ENCODE results near the gene ZNF211. TPM values are rescaled to one million over a fixed set of nuclear protein-coding genes. Genes with fewer than 3 reads are reported as not detected.

Gene ZNF211
- total RNA-seq, 1 experiment from 2014 or later, result 10.2 TPM

GRCh38 chr19:57656346-57656745 lies 23.4 kb downstream of the ZNF211 start:
- BruUV-seq (replicated peaks), result no TSS peak
- CTCF ChIA-PET, result no interaction called here
- DNase-seq, result no peak
- no peaks in the 10 kb centered on the region for H3K36me3 Mint-ChIP-seq (ENCODE audit: insufficient read depth, unreplicated experiment)
- H3K4me1 Mint-ChIP-seq (ENCODE audit: low read depth, unreplicated experiment), result peaks cover 6% of the 10 kb centered on the region
- no peak overlapping the region for H3K27ac Mint-ChIP-seq (ENCODE audit: unreplicated experiment)
- H3K4me3 Mint-ChIP-seq (ENCODE audit: low read depth, unreplicated experiment), result no peak overlapping the region
- intact Hi-C loops (cut with micrococcal nuclease; ENCODE audit: unreplicated experiment), result no loop called here
- H3K27me3 Mint-ChIP-seq (ENCODE audit: unreplicated experiment), result peaks cover 23% of the 10 kb centered on the region
- no peak for TF ChIP-seq CTCF (IDR thresholded peaks at IDR 0.05; ENCODE audit: unreplicated experiment)
- peaks cover 35% of the 10 kb centered on the region for H3K9me3 Mint-ChIP-seq (ENCODE audit: low read depth, unreplicated experiment)

GRCh38 chr19:57664269-57665127 lies 31.5 kb downstream of the ZNF211 start:
- intact Hi-C loops (cut with micrococcal nuclease; ENCODE audit: unreplicated experiment), result no loop called here
- no peak for TF ChIP-seq CTCF (IDR thresholded peaks at IDR 0.05; ENCODE audit: unreplicated experiment)
- peaks cover 29% of the 10 kb centered on the region for H3K27me3 Mint-ChIP-seq (ENCODE audit: unreplicated experiment)
- H3K36me3 Mint-ChIP-seq (ENCODE audit: insufficient read depth, unreplicated experiment), result peaks cover 15% of the 10 kb centered on the region
- H3K4me1 Mint-ChIP-seq (ENCODE audit: low read depth, unreplicated experiment), result no peaks in the 10 kb centered on the region
- CTCF ChIA-PET, result interaction anchor here (1.1 kb wide), 1 partner anchor 9 kb away, joined by 3 read pairs; no protein-coding TSS in a partner anchor
- H3K4me3 Mint-ChIP-seq (ENCODE audit: low read depth, unreplicated experiment), result peak overlapping the region; percentile 92
- BruUV-seq (replicated peaks), result no TSS peak
- peaks cover 6% of the 10 kb centered on the region for H3K9me3 Mint-ChIP-seq (ENCODE audit: low read depth, unreplicated experiment)
- peak; percentile 49 for DNase-seq
- H3K27ac Mint-ChIP-seq (ENCODE audit: unreplicated experiment), result no peak overlapping the region

GRCh38 chr19:57665261-57665806 lies 32.4 kb downstream of the ZNF211 start:
- Mint-ChIP-seq H3K36me3 (ENCODE audit: insufficient read depth, unreplicated experiment) (peaks cover 15% of the 10 kb centered on the region), H3K27me3 (ENCODE audit: unreplicated experiment) (peaks cover 21% of the 10 kb centered on the region), H3K27ac (ENCODE audit: unreplicated experiment) (no peak overlapping the region), H3K9me3 (ENCODE audit: low read depth, unreplicated experiment) (peaks cover 3% of the 10 kb centered on the region), H3K4me3 (ENCODE audit: low read depth, unreplicated experiment) (peak overlapping the region; percentile 92), H3K4me1 (ENCODE audit: low read depth, unreplicated experiment) (no peaks in the 10 kb centered on the region)
- intact Hi-C loops (cut with micrococcal nuclease; ENCODE audit: unreplicated experiment), result no loop called here
- no peak for TF ChIP-seq CTCF (IDR thresholded peaks at IDR 0.05; ENCODE audit: unreplicated experiment)
- no TSS peak for BruUV-seq (replicated peaks)
- CTCF ChIA-PET, result no interaction called here
- DNase-seq, result no peak

GRCh38 chr19:57667228-57667627 lies 34.3 kb downstream of the ZNF211 start:
- TF ChIP-seq CTCF (IDR thresholded peaks at IDR 0.05; ENCODE audit: unreplicated experiment), result no peak
- CTCF ChIA-PET, result no interaction called here
- no peak for DNase-seq
- H3K36me3 Mint-ChIP-seq (ENCODE audit: insufficient read depth, unreplicated experiment), result peaks cover 15% of the 10 kb centered on the region
- no peaks in the 10 kb centered on the region for H3K4me1 Mint-ChIP-seq (ENCODE audit: low read depth, unreplicated experiment)
- intact Hi-C loops (cut with micrococcal nuclease; ENCODE audit: unreplicated experiment), result no loop called here
- peaks cover 11% of the 10 kb centered on the region for H3K27me3 Mint-ChIP-seq (ENCODE audit: unreplicated experiment)
- H3K4me3 Mint-ChIP-seq (ENCODE audit: low read depth, unreplicated experiment), result no peak overlapping the region
- H3K9me3 Mint-ChIP-seq (ENCODE audit: low read depth, unreplicated experiment), result peaks cover 6% of the 10 kb centered on the region
- no peak overlapping the region for H3K27ac Mint-ChIP-seq (ENCODE audit: unreplicated experiment)
- no TSS peak for BruUV-seq (replicated peaks)

All from Calu3 (cell line).